Osteoblast (primary cell): ENCODE measurements around the gene SCN8A. TPM values are rescaled to one million over a fixed set of nuclear protein-coding genes. Genes with fewer than 3 reads are reported as not detected.
A peak's percentile ranks its signal among the peaks of the same experiment; 100 is the strongest.

Source experiments
- DNase-seq: peaks from one replicate; pipeline ENCODE4 v3.0.0; 2011; ENCODE audit warnings: low spot score, mixed read lengths; ENCODE audit not compliant: insufficient read length; ENCODE audit errors: missing footprints
- H2AFZ ChIP-seq: 2 replicates; pipeline ENCODE4 v1.6.0; 2011; ENCODE audit warnings: mild to moderate bottlenecking, low read length
- H3K27ac ChIP-seq: 2 replicates; pipeline ENCODE4 v1.5.1; 2011; ENCODE audit warnings: mild to moderate bottlenecking, low read depth, low read length, moderate library complexity
- H3K27me3 ChIP-seq: 2 replicates; pipeline ENCODE4 v1.6.0; 2012; ENCODE audit warnings: mild to moderate bottlenecking, control low read depth, inconsistent platforms, low read length, moderate library complexity; ENCODE audit not compliant: insufficient read depth
- H3K36me3 ChIP-seq: 2 replicates; pipeline ENCODE4 v1.5.1; 2011; ENCODE audit warnings: mild to moderate bottlenecking, low read length, control low read depth, moderate library complexity; ENCODE audit not compliant: insufficient read depth
- H3K4me1 ChIP-seq: 2 replicates; pipeline ENCODE4 v1.5.1; 2011; ENCODE audit warnings: mild to moderate bottlenecking, low read length, control low read depth, moderate library complexity; ENCODE audit not compliant: insufficient read depth
- H3K4me2 ChIP-seq: 2 replicates; pipeline ENCODE4 v1.6.0; 2011; ENCODE audit warnings: mild to moderate bottlenecking, low read length; ENCODE audit not compliant: insufficient read depth
- H3K4me3 ChIP-seq: fragments of 200-600 bp; sonication (generic); 3 replicates; pipeline ENCODE4 v1.5.1; 2012; ENCODE audit warnings: mild to moderate bottlenecking, low read length, inconsistent platforms; ENCODE audit not compliant: insufficient read depth
- H3K79me2 ChIP-seq: 2 replicates; pipeline ENCODE4 v1.6.0; 2012; ENCODE audit warnings: mild to moderate bottlenecking, low read length, control low read depth, inconsistent platforms; ENCODE audit not compliant: insufficient read depth
- H3K9me3 ChIP-seq: 2 replicates; pipeline ENCODE4 v1.5.1; 2011; ENCODE audit warnings: low read depth, low read length, control low read depth
- H4K20me1 ChIP-seq: 2 replicates; pipeline ENCODE4 v1.6.0; 2012; ENCODE audit warnings: mild to moderate bottlenecking, low read length, control low read depth; ENCODE audit not compliant: insufficient read depth
- total RNA-seq: library from RNA; depleted of rRNA; stranded (reverse); fragments of >200 nt; gene quantifications from 2 replicates; pipeline ENCODE4 v1.2.3, GENCODE V29; 2012
- TF ChIP-seq, protein P1 (sequence below): IDR thresholded peaks from 2 replicates; pipeline ENCODE4 v1.5.1; 2011; ENCODE audit warnings: mild to moderate bottlenecking, low read depth, low read length, moderate library complexity; ENCODE audit errors: extremely low read depth

Gene SCN8A
- total RNA-seq, 1 donor: 26.4 TPM

DNA sequence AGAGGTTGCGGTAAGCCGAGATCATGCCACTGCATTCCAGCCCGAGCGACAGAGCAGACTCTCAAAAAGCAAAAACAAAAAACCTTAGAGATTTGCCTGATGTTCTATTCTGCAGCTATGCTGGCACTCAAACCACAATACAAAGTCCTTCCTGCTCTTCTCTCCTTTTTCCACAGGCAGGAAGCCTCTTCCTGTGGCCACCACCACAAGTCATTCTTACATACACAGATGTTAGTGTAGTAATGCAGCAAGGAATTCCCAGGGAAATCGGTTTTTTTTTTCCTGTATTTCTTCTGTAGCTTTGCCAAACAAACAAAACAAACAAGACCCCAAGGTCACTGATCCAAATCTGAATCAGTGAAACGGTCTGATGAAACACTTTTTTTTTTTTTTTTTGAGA lies 153.2 kb downstream of the SCN8A start:
- no peaks in the 10 kb centered on the region for H3K79me2 ChIP-seq
- H3K9me3 ChIP-seq: no peaks in the 10 kb centered on the region
- no peak overlapping the region for H2AFZ ChIP-seq
- H3K4me3 ChIP-seq: no peak overlapping the region
- no peak overlapping the region for H3K27ac ChIP-seq
- TF ChIP-seq, protein P1, sequence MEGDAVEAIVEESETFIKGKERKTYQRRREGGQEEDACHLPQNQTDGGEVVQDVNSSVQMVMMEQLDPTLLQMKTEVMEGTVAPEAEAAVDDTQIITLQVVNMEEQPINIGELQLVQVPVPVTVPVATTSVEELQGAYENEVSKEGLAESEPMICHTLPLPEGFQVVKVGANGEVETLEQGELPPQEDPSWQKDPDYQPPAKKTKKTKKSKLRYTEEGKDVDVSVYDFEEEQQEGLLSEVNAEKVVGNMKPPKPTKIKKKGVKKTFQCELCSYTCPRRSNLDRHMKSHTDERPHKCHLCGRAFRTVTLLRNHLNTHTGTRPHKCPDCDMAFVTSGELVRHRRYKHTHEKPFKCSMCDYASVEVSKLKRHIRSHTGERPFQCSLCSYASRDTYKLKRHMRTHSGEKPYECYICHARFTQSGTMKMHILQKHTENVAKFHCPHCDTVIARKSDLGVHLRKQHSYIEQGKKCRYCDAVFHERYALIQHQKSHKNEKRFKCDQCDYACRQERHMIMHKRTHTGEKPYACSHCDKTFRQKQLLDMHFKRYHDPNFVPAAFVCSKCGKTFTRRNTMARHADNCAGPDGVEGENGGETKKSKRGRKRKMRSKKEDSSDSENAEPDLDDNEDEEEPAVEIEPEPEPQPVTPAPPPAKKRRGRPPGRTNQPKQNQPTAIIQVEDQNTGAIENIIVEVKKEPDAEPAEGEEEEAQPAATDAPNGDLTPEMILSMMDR: no peak
- H3K4me1 ChIP-seq: no peaks in the 10 kb centered on the region
- peaks cover 9% of the 10 kb centered on the region for H3K36me3 ChIP-seq
- H3K27me3 ChIP-seq: no peaks in the 10 kb centered on the region
- no peak overlapping the region for H3K4me2 ChIP-seq
- no peak for DNase-seq
- peaks cover 8% of the 10 kb centered on the region for H4K20me1 ChIP-seq

DNA sequence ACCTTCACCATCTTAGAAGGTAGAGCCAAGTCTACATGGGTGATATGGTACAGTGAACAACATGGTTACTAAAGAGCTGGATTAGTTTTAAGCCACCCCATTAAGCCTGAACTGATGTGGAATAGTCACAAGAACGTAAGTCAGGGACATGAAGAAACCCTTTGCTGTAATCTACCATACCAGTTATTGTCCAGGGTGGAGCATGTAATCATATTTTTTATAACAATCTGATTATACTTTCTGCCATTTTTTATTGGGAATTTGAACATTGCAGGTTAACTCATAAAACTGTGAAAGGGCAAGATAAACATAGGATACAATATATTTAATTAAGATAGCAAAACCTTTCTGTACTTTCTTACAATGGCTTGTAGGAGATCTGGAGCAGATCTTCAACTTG lies 153.9 kb downstream of the SCN8A start:
- no peaks in the 10 kb centered on the region for H3K27me3 ChIP-seq

DNA sequence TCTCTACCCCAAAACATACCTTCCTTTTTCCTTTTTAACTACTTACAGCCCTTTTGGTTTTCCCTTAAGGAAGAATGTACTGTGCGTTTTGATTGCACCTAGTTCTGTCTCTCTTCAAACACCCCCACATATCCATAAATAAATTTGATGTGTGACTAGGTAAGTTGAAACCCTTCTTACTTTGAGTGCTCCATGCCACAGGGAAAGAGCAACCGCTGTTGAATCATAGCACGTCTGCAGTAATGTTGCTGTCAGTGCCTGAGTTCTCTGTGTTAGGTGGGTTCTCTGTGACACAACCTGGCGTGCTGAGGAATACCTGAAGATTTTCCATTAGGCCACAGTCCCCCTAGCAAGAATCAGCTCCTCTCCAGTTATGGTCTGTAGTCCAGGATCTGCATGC lies 155.4 kb downstream of the SCN8A start:
- Histone ChIP-seq H3K4me2 (no peak overlapping the region), H3K9me3 (no peaks in the 10 kb centered on the region), H3K4me3 (no peak overlapping the region), H4K20me1 (no peaks in the 10 kb centered on the region), H2AFZ (no peak overlapping the region), H3K79me2 (no peaks in the 10 kb centered on the region), H3K27me3 (no peaks in the 10 kb centered on the region), H3K27ac (no peak overlapping the region), H3K36me3 (peaks cover 21% of the 10 kb centered on the region), H3K4me1 (no peaks in the 10 kb centered on the region)
- peak; percentile 69 for DNase-seq
- TF ChIP-seq, protein P1: no peak

More for the DNA sequence above, 153.9 kb downstream of the SCN8A start:
- Histone ChIP-seq H3K27ac (no peak overlapping the region), H3K4me3 (no peak overlapping the region), H2AFZ (no peak overlapping the region), H3K4me1 (no peaks in the 10 kb centered on the region), H4K20me1 (peaks cover 8% of the 10 kb centered on the region), H3K36me3 (peaks cover 12% of the 10 kb centered on the region), H3K4me2 (no peak overlapping the region), H3K9me3 (no peaks in the 10 kb centered on the region), H3K79me2 (no peaks in the 10 kb centered on the region)
- DNase-seq: no peak
- TF ChIP-seq, protein P1: no peak

DNA sequence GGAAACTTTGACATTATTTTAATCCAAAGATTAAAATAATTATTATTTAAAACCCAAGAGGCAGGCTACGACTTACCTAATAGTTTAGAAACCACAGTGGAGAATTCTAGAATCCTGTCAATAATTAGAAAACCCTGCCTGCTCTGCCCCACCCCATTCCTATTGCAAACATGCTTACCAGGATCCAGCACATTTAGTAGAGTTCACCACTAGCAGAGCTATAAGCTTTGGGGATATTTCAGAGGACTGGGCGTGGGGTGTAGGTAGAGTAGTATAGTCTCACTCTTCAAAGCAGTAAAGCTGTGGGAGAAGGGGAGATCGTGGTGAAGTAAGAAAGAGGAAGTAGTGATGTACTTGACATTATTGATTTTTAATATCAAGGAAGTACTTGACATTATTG lies 157.2 kb downstream of the SCN8A start:
- TF ChIP-seq, protein P1: no peak
- no peak overlapping the region for H3K4me3 ChIP-seq
- DNase-seq: no peak
- H3K9me3 ChIP-seq: no peaks in the 10 kb centered on the region
- H3K79me2 ChIP-seq: no peaks in the 10 kb centered on the region
- H3K4me2 ChIP-seq: no peak overlapping the region
- no peaks in the 10 kb centered on the region for H4K20me1 ChIP-seq
- peaks cover 8% of the 10 kb centered on the region for H3K4me1 ChIP-seq
- H3K27me3 ChIP-seq: no peaks in the 10 kb centered on the region
- peaks cover 26% of the 10 kb centered on the region for H3K36me3 ChIP-seq
- no peak overlapping the region for H2AFZ ChIP-seq
- no peak overlapping the region for H3K27ac ChIP-seq
